Hindlimb muscle (tissue), 1 donor: ENCODE data around the gene KAT2A. TPM values are rescaled to one million over a fixed set of nuclear protein-coding genes. Genes with fewer than 3 reads are reported as not detected.

Experiments
- DNase-seq: peaks from one replicate; pipeline ENCODE4 v3.0.0-alpha.2; 2013
- polyA plus RNA-seq: library from polyadenylated mRNA; unstranded; fragments of 120-200 nt; gene quantifications from one replicate; pipeline ENCODE4 v1.2.1, GENCODE V29; 2013; ENCODE audit not compliant: insufficient read length

KAT2A gene
- polyA plus RNA-seq, 1 donor, result 49.6 TPM

- no peak for DNase-seq
Observed at GRCh38 chr17:42090964-42091790, 30.0 kb downstream of the KAT2A start.

- DNase-seq, result no peak
Observed at GRCh38 chr17:42088736-42089135, 32.4 kb downstream of the KAT2A start.

GRCh38 chr17:42087736-42088705 lies 33.1 kb downstream of the KAT2A start:
- DNase-seq, result no peak

GRCh38 chr17:42087042-42087701 lies 34.0 kb downstream of the KAT2A start:
- DNase-seq, result no peak

GRCh38 chr17:42081516-42082129 lies 39.5 kb downstream of the KAT2A start:
- DNase-seq, result no peak

GRCh38 chr17:42079541-42079940 lies 41.6 kb downstream of the KAT2A start:
- no peak for DNase-seq

- DNase-seq, result no peak
Observed at GRCh38 chr17:42078396-42079043, 42.6 kb downstream of the KAT2A start.

- DNase-seq, result no peak
Observed at GRCh38 chr17:42077755-42078154, 43.4 kb downstream of the KAT2A start.

- DNase-seq, result no peak
Observed at GRCh38 chr17:42076797-42077559, 44.2 kb downstream of the KAT2A start.

GRCh38 chr17:42075789-42076188 lies 45.4 kb downstream of the KAT2A start:
- no peak for DNase-seq

- DNase-seq, result peak; percentile 23
Observed at GRCh38 chr17:42072323-42073187, 48.6 kb downstream of the KAT2A start.

GRCh38 chr17:42071810-42072209 lies 49.4 kb downstream of the KAT2A start:
- DNase-seq, result no peak

GRCh38 chr17:42068979-42069378 lies 52.2 kb downstream of the KAT2A start:
- DNase-seq, result no peak

- DNase-seq, result peak; percentile 26
Observed at GRCh38 chr17:42067371-42068091, 53.6 kb downstream of the KAT2A start.

- no peak for DNase-seq
Observed at GRCh38 chr17:42065201-42065600, 56.0 kb downstream of the KAT2A start.
